ENCODE results near the gene MS4A8. TPM values are rescaled to one million over a fixed set of nuclear protein-coding genes. Genes with fewer than 3 reads are reported as not detected.

Gene MS4A8
- total and polyA plus RNA-seq, 9 donors = 2.3 to 10.5 (median 6.7) TPM

DNA sequence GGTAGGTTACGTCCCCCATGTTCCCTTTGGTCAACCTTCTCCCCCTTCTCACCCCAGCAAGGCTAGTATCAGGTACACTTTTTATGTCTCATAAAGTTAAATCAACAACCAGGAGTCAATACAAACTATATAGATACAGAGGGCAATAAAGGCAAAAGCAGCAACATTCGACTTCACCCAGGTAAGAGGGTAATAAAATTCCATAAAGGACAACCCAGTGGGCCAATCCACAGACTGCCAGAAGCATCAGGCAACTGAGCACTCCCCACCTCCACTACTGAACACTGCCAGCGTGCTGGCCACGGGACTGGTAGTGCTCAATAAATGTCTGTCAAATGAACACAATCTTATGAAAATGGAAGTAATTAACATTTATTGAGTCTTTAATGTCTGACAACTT, 20.0 kb downstream of the MS4A8 start:
- Histone ChIP-seq H3K4me1 (ENCODE audit: control insufficient read depth, insufficient read depth, low read length) (no peaks in the 10 kb centered on the region), H3K9me3 (replicated peaks; ENCODE audit: control insufficient read depth, low read depth, low read length) (no peaks in the 10 kb centered on the region), H3K27ac (ENCODE audit: low read length) (no peak overlapping the region), H3K36me3 (ENCODE audit: control insufficient read depth, insufficient read depth, low read length) (no peaks in the 10 kb centered on the region), H3K27me3 (ENCODE audit: control insufficient read depth, insufficient read depth, low read length) (no peaks in the 10 kb centered on the region), H3K4me3 (ENCODE audit: low read length) (no peak overlapping the region)
- 60% methylated on average over 1 of the region's 4 CpGs for WGBS (ENCODE audit: insufficient coverage)
- no peak for DNase-seq

GRCh38 chr11:60720460-60720859, 21.0 kb downstream of the MS4A8 start:
- H3K27me3 ChIP-seq (ENCODE audit: control insufficient read depth, insufficient read depth, low read length) = no peaks in the 10 kb centered on the region
- WGBS (ENCODE audit: insufficient coverage) = no CpG with 5 or more reads among the region's 6 CpGs
- H3K4me3 ChIP-seq (ENCODE audit: low read length) = no peak overlapping the region
- no peak for DNase-seq
- H3K4me1 ChIP-seq (ENCODE audit: control insufficient read depth, insufficient read depth, low read length) = no peaks in the 10 kb centered on the region
- no peaks in the 10 kb centered on the region for H3K9me3 ChIP-seq (replicated peaks; ENCODE audit: control insufficient read depth, low read depth, low read length)
- H3K36me3 ChIP-seq (ENCODE audit: control insufficient read depth, insufficient read depth, low read length) = no peaks in the 10 kb centered on the region
- no peak overlapping the region for H3K27ac ChIP-seq (ENCODE audit: low read length)

GRCh38 chr11:60724420-60724819, 25.0 kb downstream of the MS4A8 start, which contains the start of gene MS4A18:
Gene MS4A18, plus strand, starts transcription at chr11:60724720.
- DNase-seq = no peak
- no peaks in the 10 kb centered on the region for H3K4me1 ChIP-seq (ENCODE audit: control insufficient read depth, insufficient read depth, low read length)
- H3K27me3 ChIP-seq (ENCODE audit: control insufficient read depth, insufficient read depth, low read length) = peaks cover 2% of the 10 kb centered on the region
- no peak within 1 kb of the TSS for H3K27ac ChIP-seq (ENCODE audit: low read length)
- no peaks in the 10 kb centered on the region for H3K36me3 ChIP-seq (ENCODE audit: control insufficient read depth, insufficient read depth, low read length)
- no peaks in the 10 kb centered on the region for H3K9me3 ChIP-seq (replicated peaks; ENCODE audit: control insufficient read depth, low read depth, low read length)
- WGBS (ENCODE audit: insufficient coverage) = 100% methylated on average over 1 of the region's 3 CpGs
- H3K4me3 ChIP-seq (ENCODE audit: low read length) = no peak within 1 kb of the TSS

- Histone ChIP-seq H3K4me1 (ENCODE audit: control insufficient read depth, insufficient read depth, low read length) (no peaks in the 10 kb centered on the region), H3K9me3 (replicated peaks; ENCODE audit: control insufficient read depth, low read depth, low read length) (no peaks in the 10 kb centered on the region), H3K4me3 (ENCODE audit: low read length) (no peak overlapping the region), H3K36me3 (ENCODE audit: control insufficient read depth, insufficient read depth, low read length) (no peaks in the 10 kb centered on the region), H3K27ac (ENCODE audit: low read length) (no peak overlapping the region), H3K27me3 (ENCODE audit: control insufficient read depth, insufficient read depth, low read length) (peaks cover 2% of the 10 kb centered on the region)
- WGBS (ENCODE audit: insufficient coverage) = no CpG with 5 or more reads among the region's 1 CpG
- DNase-seq = no peak
Observed at GRCh38 chr11:60725592-60725991, 26.2 kb downstream of the MS4A8 start.

- no peak for DNase-seq
- WGBS (ENCODE audit: insufficient coverage) = 70% methylated on average over 2 of the region's 8 CpGs
- H3K4me3 ChIP-seq (ENCODE audit: low read length) = no peak overlapping the region
- H3K4me1 ChIP-seq (ENCODE audit: control insufficient read depth, insufficient read depth, low read length) = no peaks in the 10 kb centered on the region
- H3K27ac ChIP-seq (ENCODE audit: low read length) = no peak overlapping the region
- no peaks in the 10 kb centered on the region for H3K9me3 ChIP-seq (replicated peaks; ENCODE audit: control insufficient read depth, low read depth, low read length)
- H3K36me3 ChIP-seq (ENCODE audit: control insufficient read depth, insufficient read depth, low read length) = no peaks in the 10 kb centered on the region
- peaks cover 2% of the 10 kb centered on the region for H3K27me3 ChIP-seq (ENCODE audit: control insufficient read depth, insufficient read depth, low read length)
Observed at GRCh38 chr11:60731586-60731985, 32.2 kb downstream of the MS4A8 start.

- Histone ChIP-seq H3K36me3 (ENCODE audit: control insufficient read depth, insufficient read depth, low read length) (no peaks in the 10 kb centered on the region), H3K9me3 (replicated peaks; ENCODE audit: control insufficient read depth, low read depth, low read length) (no peaks in the 10 kb centered on the region), H3K4me3 (ENCODE audit: low read length) (no peak overlapping the region), H3K27me3 (ENCODE audit: control insufficient read depth, insufficient read depth, low read length) (peaks cover 2% of the 10 kb centered on the region), H3K27ac (ENCODE audit: low read length) (no peak overlapping the region), H3K4me1 (ENCODE audit: control insufficient read depth, insufficient read depth, low read length) (no peaks in the 10 kb centered on the region)
- DNase-seq = no peak
- no CpG with 5 or more reads among the region's 4 CpGs for WGBS (ENCODE audit: insufficient coverage)
Observed at GRCh38 chr11:60734279-60734678, 34.9 kb downstream of the MS4A8 start.

- H3K27ac ChIP-seq (ENCODE audit: low read length) = no peak overlapping the region
- H3K36me3 ChIP-seq (ENCODE audit: control insufficient read depth, insufficient read depth, low read length) = no peaks in the 10 kb centered on the region
- no peaks in the 10 kb centered on the region for H3K4me1 ChIP-seq (ENCODE audit: control insufficient read depth, insufficient read depth, low read length)
- no peak overlapping the region for H3K4me3 ChIP-seq (ENCODE audit: low read length)
- DNase-seq = no peak
- H3K27me3 ChIP-seq (ENCODE audit: control insufficient read depth, insufficient read depth, low read length) = peaks cover 2% of the 10 kb centered on the region
- 74% methylated on average over 5 of the region's 7 CpGs for WGBS (ENCODE audit: insufficient coverage)
- H3K9me3 ChIP-seq (replicated peaks; ENCODE audit: control insufficient read depth, low read depth, low read length) = no peaks in the 10 kb centered on the region
Observed at GRCh38 chr11:60739114-60739513, 39.7 kb downstream of the MS4A8 start.

- no peak for DNase-seq
Observed at GRCh38 chr11:60740573-60740972, 41.2 kb downstream of the MS4A8 start.

GRCh38 chr11:60741421-60741820, 42.0 kb downstream of the MS4A8 start:
- no CpG with 5 or more reads among the region's 3 CpGs for WGBS (ENCODE audit: insufficient coverage)
- Histone ChIP-seq H3K36me3 (ENCODE audit: control insufficient read depth, insufficient read depth, low read length) (no peaks in the 10 kb centered on the region), H3K27me3 (ENCODE audit: control insufficient read depth, insufficient read depth, low read length) (peaks cover 2% of the 10 kb centered on the region), H3K27ac (ENCODE audit: low read length) (no peak overlapping the region), H3K9me3 (replicated peaks; ENCODE audit: control insufficient read depth, low read depth, low read length) (no peaks in the 10 kb centered on the region), H3K4me3 (ENCODE audit: low read length) (no peak overlapping the region), H3K4me1 (ENCODE audit: control insufficient read depth, insufficient read depth, low read length) (no peaks in the 10 kb centered on the region)
- DNase-seq = no peak

More at GRCh38 chr11:60740573-60740972, 41.2 kb downstream of the MS4A8 start:
- Histone ChIP-seq H3K4me1 (ENCODE audit: control insufficient read depth, insufficient read depth, low read length) (no peaks in the 10 kb centered on the region), H3K27me3 (ENCODE audit: control insufficient read depth, insufficient read depth, low read length) (peaks cover 2% of the 10 kb centered on the region), H3K9me3 (replicated peaks; ENCODE audit: control insufficient read depth, low read depth, low read length) (no peaks in the 10 kb centered on the region), H3K4me3 (ENCODE audit: low read length) (no peak overlapping the region), H3K27ac (ENCODE audit: low read length) (no peak overlapping the region), H3K36me3 (ENCODE audit: control insufficient read depth, insufficient read depth, low read length) (no peaks in the 10 kb centered on the region)

- WGBS (ENCODE audit: insufficient coverage) = no CpG with 5 or more reads among the region's 1 CpG
- H3K4me1 ChIP-seq (ENCODE audit: control insufficient read depth, insufficient read depth, low read length) = no peaks in the 10 kb centered on the region
- DNase-seq = no peak
- no peaks in the 10 kb centered on the region for H3K27me3 ChIP-seq (ENCODE audit: control insufficient read depth, insufficient read depth, low read length)
- H3K36me3 ChIP-seq (ENCODE audit: control insufficient read depth, insufficient read depth, low read length) = no peaks in the 10 kb centered on the region
- H3K27ac ChIP-seq (ENCODE audit: low read length) = no peak overlapping the region
- H3K4me3 ChIP-seq (ENCODE audit: low read length) = no peak overlapping the region
- H3K9me3 ChIP-seq (replicated peaks; ENCODE audit: control insufficient read depth, low read depth, low read length) = no peaks in the 10 kb centered on the region
Observed at GRCh38 chr11:60743058-60743457, 43.6 kb downstream of the MS4A8 start.

DNA sequence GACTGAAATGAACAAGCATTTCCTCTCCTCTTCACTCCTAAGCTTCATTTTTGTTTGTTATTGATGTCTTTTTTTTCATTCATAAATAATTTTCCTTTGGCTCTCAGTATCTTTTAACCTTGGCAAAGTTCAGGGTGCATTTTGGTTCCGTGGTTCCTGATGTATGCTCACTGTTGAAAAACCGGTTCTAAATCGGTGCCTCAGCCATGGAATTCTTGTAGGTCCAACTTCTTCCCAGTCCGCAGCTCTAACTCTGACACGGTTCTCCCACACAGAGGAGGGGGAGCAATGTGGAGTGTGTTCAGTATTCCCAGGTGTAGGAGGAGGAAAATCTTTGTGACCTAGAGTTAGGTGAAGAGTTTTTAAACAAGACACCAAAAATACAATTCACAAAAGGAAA, 44.7 kb downstream of the MS4A8 start:
- H3K9me3 ChIP-seq (replicated peaks; ENCODE audit: control insufficient read depth, low read depth, low read length) = no peaks in the 10 kb centered on the region
- no peak for DNase-seq
- no peak overlapping the region for H3K27ac ChIP-seq (ENCODE audit: low read length)
- H3K27me3 ChIP-seq (ENCODE audit: control insufficient read depth, insufficient read depth, low read length) = no peaks in the 10 kb centered on the region
- WGBS (ENCODE audit: insufficient coverage) = 85% methylated on average over 3 of the region's 5 CpGs
- H3K4me1 ChIP-seq (ENCODE audit: control insufficient read depth, insufficient read depth, low read length) = no peaks in the 10 kb centered on the region
- H3K36me3 ChIP-seq (ENCODE audit: control insufficient read depth, insufficient read depth, low read length) = no peaks in the 10 kb centered on the region
- H3K4me3 ChIP-seq (ENCODE audit: low read length) = no peak overlapping the region
